Measurements from ENCODE around the gene RB1.

Gene RB1

DNA sequence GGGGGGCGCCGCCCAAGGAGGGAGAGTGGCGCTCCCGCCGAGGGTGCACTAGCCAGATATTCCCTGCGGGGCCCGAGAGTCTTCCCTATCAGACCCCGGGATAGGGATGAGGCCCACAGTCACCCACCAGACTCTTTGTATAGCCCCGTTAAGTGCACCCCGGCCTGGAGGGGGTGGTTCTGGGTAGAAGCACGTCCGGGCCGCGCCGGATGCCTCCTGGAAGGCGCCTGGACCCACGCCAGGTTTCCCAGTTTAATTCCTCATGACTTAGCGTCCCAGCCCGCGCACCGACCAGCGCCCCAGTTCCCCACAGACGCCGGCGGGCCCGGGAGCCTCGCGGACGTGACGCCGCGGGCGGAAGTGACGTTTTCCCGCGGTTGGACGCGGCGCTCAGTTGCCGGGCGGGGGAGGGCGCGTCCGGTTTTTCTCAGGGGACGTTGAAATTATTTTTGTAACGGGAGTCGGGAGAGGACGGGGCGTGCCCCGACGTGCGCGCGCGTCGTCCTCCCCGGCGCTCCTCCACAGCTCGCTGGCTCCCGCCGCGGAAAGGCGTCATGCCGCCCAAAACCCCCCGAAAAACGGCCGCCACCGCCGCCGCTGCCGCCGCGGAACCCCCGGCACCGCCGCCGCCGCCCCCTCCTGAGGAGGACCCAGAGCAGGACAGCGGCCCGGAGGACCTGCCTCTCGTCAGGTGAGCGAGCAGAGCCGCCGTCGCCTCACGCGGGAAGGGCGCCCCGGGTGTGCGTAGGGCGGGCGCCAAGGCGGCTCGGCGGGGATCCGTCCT is at the start of gene RB1:
Gene RB1, plus strand, starts transcription at position 393 of the 784 bp plus-strand sequence. Its CDS starts 162 bp downstream, at position 555.
- peak; percentile 90 for DNase-seq (ENCODE audit: low spot score)
- TF ChIP-seq, protein P1, sequence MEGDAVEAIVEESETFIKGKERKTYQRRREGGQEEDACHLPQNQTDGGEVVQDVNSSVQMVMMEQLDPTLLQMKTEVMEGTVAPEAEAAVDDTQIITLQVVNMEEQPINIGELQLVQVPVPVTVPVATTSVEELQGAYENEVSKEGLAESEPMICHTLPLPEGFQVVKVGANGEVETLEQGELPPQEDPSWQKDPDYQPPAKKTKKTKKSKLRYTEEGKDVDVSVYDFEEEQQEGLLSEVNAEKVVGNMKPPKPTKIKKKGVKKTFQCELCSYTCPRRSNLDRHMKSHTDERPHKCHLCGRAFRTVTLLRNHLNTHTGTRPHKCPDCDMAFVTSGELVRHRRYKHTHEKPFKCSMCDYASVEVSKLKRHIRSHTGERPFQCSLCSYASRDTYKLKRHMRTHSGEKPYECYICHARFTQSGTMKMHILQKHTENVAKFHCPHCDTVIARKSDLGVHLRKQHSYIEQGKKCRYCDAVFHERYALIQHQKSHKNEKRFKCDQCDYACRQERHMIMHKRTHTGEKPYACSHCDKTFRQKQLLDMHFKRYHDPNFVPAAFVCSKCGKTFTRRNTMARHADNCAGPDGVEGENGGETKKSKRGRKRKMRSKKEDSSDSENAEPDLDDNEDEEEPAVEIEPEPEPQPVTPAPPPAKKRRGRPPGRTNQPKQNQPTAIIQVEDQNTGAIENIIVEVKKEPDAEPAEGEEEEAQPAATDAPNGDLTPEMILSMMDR (IDR thresholded peaks at IDR 0.05; ENCODE audit: extremely low read depth, missing control alignments) = no peak

DNA sequence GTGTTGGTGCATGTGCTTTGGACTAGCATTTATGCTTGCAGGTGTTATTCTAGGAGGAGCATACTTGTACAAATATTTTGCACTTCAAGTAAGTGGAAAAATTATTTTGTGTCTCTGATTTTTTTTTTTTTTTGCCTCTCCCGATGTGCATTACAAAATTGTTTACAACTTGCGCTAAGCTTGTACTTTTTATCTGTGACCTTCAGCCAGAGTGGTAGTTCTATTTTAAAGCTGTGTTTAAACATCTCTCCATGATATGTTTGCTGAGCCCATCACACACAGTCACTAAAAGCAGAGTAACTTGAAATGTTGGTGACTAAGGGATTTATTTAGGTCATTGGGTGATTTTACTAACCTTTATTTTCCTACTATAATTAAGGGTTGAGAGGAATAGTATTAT is 49.7 kb upstream of the RB1 start:
- no peak for DNase-seq (ENCODE audit: low spot score)
- TF ChIP-seq, protein P1 (IDR thresholded peaks at IDR 0.05; ENCODE audit: extremely low read depth, missing control alignments) = no peak

DNA sequence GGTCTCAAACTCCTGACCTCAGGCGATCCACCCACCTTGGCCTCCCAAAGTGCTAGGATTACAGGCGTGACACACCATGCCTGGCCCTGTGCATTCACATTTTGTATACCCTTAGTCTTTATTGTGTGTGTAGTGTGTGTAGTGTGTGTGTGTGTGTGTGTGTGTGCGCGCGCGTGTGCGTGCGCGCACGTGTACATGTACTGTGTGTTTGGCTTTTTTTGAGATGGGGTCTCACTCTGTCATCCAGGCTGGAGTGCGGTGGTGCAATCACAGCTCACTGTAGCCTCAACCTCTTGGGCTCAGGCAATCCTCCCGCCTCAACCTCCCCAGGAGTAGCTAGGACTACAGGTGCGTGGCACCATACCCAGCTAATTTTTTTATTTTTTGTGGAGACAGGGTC is 48.5 kb upstream of the RB1 start:
- DNase-seq (ENCODE audit: low spot score) = no peak
- TF ChIP-seq, protein P1 (IDR thresholded peaks at IDR 0.05; ENCODE audit: extremely low read depth, missing control alignments) = no peak

DNA sequence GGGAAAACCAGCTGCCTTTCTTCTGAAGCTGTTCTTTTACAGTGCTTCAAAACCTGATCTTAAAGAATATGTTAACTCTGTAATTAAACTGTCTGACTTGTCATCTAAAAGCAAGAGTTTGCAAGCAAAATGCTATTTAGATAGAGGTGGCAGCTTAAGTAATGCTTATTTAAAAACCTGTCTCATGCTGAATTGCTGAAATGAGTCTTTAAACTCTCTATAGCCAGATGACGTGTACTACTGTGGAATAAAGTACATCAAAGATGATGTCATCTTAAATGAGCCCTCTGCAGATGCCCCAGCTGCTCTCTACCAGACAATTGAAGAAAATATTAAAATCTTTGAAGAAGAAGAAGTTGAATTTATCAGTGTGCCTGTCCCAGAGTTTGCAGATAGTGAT is 47.6 kb upstream of the RB1 start:
- DNase-seq (ENCODE audit: low spot score) = no peak
- TF ChIP-seq, protein P1 (IDR thresholded peaks at IDR 0.05; ENCODE audit: extremely low read depth, missing control alignments) = no peak

DNA sequence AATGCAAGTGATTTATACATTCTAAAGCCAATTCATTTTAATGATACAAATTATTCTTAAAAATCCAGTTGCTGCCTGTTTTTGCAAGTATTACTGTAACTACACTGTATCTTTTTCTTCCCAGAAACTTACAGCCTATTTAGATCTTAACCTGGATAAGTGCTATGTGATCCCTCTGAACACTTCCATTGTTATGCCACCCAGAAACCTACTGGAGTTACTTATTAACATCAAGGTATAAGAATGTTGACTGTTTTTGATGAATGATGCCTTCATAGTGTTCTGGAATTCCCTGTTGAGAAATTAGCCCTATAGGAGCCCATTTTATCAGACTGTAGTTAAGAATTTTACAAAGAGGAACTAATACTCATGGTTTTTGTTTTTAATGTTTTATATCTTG is 45.5 kb upstream of the RB1 start:
- TF ChIP-seq, protein P1 (IDR thresholded peaks at IDR 0.05; ENCODE audit: extremely low read depth, missing control alignments) = no peak
- DNase-seq (ENCODE audit: low spot score) = no peak

DNA sequence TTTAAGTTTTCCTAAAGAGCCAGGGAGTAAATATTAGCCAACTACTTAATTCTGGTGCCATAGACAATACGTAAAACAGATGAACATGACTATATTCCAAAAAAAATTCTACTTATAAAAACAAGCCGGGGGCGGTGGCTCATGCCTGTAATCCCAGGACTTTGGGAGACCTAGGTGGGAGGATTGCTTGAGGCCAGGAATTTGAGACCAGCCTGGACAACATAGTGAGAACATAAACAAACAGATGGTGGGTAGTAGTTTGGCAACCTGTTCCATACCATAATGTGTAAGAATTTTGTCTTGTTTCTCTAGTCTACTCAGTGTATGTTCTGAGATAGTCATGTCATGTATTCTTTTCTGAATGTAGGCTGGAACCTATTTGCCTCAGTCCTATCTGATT is 45.1 kb upstream of the RB1 start:
- TF ChIP-seq, protein P1 (IDR thresholded peaks at IDR 0.05; ENCODE audit: extremely low read depth, missing control alignments) = no peak
- no peak for DNase-seq (ENCODE audit: low spot score)

DNA sequence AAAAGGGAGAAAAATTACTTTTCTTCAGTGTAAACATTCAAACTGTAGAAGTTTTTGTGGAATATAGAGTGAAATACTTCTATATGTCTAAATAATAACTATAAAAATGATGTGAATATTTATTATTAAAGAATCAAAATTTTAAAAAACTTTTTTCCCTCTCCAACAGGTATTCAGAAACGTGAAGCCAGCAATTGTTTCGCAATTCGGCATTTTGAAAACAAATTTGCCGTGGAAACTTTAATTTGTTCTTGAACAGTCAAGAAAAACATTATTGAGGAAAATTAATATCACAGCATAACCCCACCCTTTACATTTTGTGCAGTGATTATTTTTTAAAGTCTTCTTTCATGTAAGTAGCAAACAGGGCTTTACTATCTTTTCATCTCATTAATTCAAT is 42.6 kb upstream of the RB1 start:
- TF ChIP-seq, protein P1 (IDR thresholded peaks at IDR 0.05; ENCODE audit: extremely low read depth, missing control alignments) = no peak
- DNase-seq (ENCODE audit: low spot score) = no peak
